Panc1 (cell line): ENCODE measurements around the gene ARHGEF7. TPM values are rescaled to one million over a fixed set of nuclear protein-coding genes. Genes with fewer than 3 reads are reported as not detected.

ENCODE experiments used
- ATAC-seq: fragments of 200-7000 bp; cut with Tn5 transposase; 2 replicates; pipeline ENCODE4 v1.9.1; 2020; ENCODE audit warnings: mild to moderate bottlenecking, moderate library complexity
- BruUV-seq: library from RNA; stranded (reverse); fragments of 400-500 nt; replicated peaks from 2 replicates; lab custom pipeline; 2021; lab: Mats Ljungman, UMichigan
- CTCF ChIA-PET: fragments of 300-600 bp; sonication (Branson Sonifier 250); formaldehyde crosslinking; loops from one replicate; lab custom pipeline; 2022; ENCODE audit warnings: antibody characterized with exemption; lab: Charles Lee
- POLR2A ChIA-PET: fragments of 300-600 bp; sonication (Branson Sonifier 250); formaldehyde crosslinking; loops from one replicate; lab custom pipeline; 2022; ENCODE audit warnings: antibody characterized with exemption; lab: Charles Lee
- DNase-seq: peaks from one replicate; pipeline ENCODE4 v3.0.0-alpha.2; 2010; ENCODE audit warnings: low read depth, low spot score
- H3K27ac ChIP-seq: 2 replicates; pipeline ENCODE4 v1.5.1; 2011; ENCODE audit warnings: mild to moderate bottlenecking, low read length, inconsistent platforms
- H3K27me3 ChIP-seq: fragments of 200-500 bp; sonication (Bioruptor generic); 2 replicates; pipeline ENCODE4 v1.6.0; 2014; ENCODE audit warnings: low read length, inconsistent platforms; ENCODE audit not compliant: control insufficient read depth, insufficient read depth
- H3K36me3 ChIP-seq: fragments of 200-500 bp; sonication (Bioruptor generic); 2 replicates; pipeline ENCODE4 v1.5.1; 2014; ENCODE audit warnings: inconsistent platforms, mild to moderate bottlenecking, low read length, moderate library complexity; ENCODE audit not compliant: control insufficient read depth, insufficient read depth
- H3K4me1 ChIP-seq: 2 replicates; pipeline ENCODE4 v1.5.1; 2011; ENCODE audit warnings: inconsistent platforms, mild to moderate bottlenecking, low read length, moderate library complexity; ENCODE audit not compliant: control insufficient read depth, insufficient read depth
- H3K4me3 ChIP-seq, 2 experiments: 2 replicates each; pipeline ENCODE4 v1.5.1; 2011 to 2012; ENCODE audit warnings: low read depth in 2 of 2, low read length in 2 of 2, mild to moderate bottlenecking in 2 of 2, inconsistent platforms in 1 of 2, moderate library complexity in 1 of 2
- H3K9me3 ChIP-seq: fragments of 200-500 bp; sonication (Bioruptor generic); 2 replicates; pipeline ENCODE4 v1.5.1; 2014; ENCODE audit warnings: low read depth, mild to moderate bottlenecking, inconsistent platforms, low read length, moderate library complexity; ENCODE audit not compliant: control insufficient read depth, insufficient read depth
- POLR2AphosphoS5 ChIP-seq: IDR thresholded peaks from 2 replicates; pipeline ENCODE4 v1.6.1; 2012; ENCODE audit warnings: mild to moderate bottlenecking, low read depth, low read length, moderate library complexity
- SIN3A ChIP-seq: IDR thresholded peaks from 2 replicates; pipeline ENCODE4 v1.6.1; 2012; ENCODE audit warnings: low read depth, mild to moderate bottlenecking, low read length, moderate library complexity, borderline replicate concordance; ENCODE audit not compliant: insufficient read depth
- TCF7L2 ChIP-seq: IDR thresholded peaks from 2 replicates; pipeline ENCODE4 v1.6.1; 2011; ENCODE audit warnings: mild to moderate bottlenecking, low read depth, low read length, inconsistent platforms
- in situ Hi-C: cut with HindIII; loops from 2 replicates; pipeline ENCODE4 v1.10.0; 2016; ENCODE audit warnings: low sequenced_read_pairs, low pct_unique_long_range_greater_than_20kb
- intact Hi-C: fragments of 100-400 bp; cut with micrococcal nuclease; formaldehyde crosslinking; loops from one replicate; pipeline ENCODE4 v1.10.0; 2022; ENCODE audit not compliant: unreplicated experiment
- total RNA-seq: library from RNA; stranded (reverse); gene quantifications from one replicate; pipeline ENCODE4 v1.2.1, GENCODE V29; 2021; ENCODE audit not compliant: unreplicated experiment
- TF ChIP-seq, protein P1 (sequence below): fragments of 450-650 bp; IDR thresholded peaks from 2 replicates; pipeline ENCODE4 v1.5.1; 2017; ENCODE audit warnings: mild to moderate bottlenecking
- TF ChIP-seq, protein P2 (sequence below), 2 experiments: IDR thresholded peaks; 2 replicates each; pipeline ENCODE4 v1.6.1; 2011 to 2012; ENCODE audit warnings: low read depth in 2 of 2, control low read depth in 1 of 2, low read length in 1 of 2, mild to moderate bottlenecking in 1 of 2, moderate library complexity in 1 of 2; ENCODE audit not compliant: insufficient read depth in 1 of 2

Gene ARHGEF7
- total RNA-seq, 1 experiment from 2014 or later, result 36.4 TPM

GRCh38 chr13:111178402-111178801 is 63.3 kb downstream of the ARHGEF7 start:
- ChIA-PET CTCF (no interaction called here), POLR2A (interaction anchor here (0.6 kb wide), 1 partner anchor 1744 kb away, joined by 6 read pairs; no protein-coding TSS in a partner anchor)
- Histone ChIP-seq H3K27ac (no peak overlapping the region), H3K4me1 (no peaks in the 10 kb centered on the region), H3K4me3 (no peak overlapping the region), H3K9me3 (no peaks in the 10 kb centered on the region), H3K27me3 (no peaks in the 10 kb centered on the region), H3K36me3 (no peaks in the 10 kb centered on the region)
- no TSS peak for BruUV-seq
- no peak for ATAC-seq
- TF ChIP-seq, protein P1, sequence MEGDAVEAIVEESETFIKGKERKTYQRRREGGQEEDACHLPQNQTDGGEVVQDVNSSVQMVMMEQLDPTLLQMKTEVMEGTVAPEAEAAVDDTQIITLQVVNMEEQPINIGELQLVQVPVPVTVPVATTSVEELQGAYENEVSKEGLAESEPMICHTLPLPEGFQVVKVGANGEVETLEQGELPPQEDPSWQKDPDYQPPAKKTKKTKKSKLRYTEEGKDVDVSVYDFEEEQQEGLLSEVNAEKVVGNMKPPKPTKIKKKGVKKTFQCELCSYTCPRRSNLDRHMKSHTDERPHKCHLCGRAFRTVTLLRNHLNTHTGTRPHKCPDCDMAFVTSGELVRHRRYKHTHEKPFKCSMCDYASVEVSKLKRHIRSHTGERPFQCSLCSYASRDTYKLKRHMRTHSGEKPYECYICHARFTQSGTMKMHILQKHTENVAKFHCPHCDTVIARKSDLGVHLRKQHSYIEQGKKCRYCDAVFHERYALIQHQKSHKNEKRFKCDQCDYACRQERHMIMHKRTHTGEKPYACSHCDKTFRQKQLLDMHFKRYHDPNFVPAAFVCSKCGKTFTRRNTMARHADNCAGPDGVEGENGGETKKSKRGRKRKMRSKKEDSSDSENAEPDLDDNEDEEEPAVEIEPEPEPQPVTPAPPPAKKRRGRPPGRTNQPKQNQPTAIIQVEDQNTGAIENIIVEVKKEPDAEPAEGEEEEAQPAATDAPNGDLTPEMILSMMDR, result no peak
- TF ChIP-seq, protein P2, sequence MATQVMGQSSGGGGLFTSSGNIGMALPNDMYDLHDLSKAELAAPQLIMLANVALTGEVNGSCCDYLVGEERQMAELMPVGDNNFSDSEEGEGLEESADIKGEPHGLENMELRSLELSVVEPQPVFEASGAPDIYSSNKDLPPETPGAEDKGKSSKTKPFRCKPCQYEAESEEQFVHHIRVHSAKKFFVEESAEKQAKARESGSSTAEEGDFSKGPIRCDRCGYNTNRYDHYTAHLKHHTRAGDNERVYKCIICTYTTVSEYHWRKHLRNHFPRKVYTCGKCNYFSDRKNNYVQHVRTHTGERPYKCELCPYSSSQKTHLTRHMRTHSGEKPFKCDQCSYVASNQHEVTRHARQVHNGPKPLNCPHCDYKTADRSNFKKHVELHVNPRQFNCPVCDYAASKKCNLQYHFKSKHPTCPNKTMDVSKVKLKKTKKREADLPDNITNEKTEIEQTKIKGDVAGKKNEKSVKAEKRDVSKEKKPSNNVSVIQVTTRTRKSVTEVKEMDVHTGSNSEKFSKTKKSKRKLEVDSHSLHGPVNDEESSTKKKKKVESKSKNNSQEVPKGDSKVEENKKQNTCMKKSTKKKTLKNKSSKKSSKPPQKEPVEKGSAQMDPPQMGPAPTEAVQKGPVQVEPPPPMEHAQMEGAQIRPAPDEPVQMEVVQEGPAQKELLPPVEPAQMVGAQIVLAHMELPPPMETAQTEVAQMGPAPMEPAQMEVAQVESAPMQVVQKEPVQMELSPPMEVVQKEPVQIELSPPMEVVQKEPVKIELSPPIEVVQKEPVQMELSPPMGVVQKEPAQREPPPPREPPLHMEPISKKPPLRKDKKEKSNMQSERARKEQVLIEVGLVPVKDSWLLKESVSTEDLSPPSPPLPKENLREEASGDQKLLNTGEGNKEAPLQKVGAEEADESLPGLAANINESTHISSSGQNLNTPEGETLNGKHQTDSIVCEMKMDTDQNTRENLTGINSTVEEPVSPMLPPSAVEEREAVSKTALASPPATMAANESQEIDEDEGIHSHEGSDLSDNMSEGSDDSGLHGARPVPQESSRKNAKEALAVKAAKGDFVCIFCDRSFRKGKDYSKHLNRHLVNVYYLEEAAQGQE (IDR thresholded peaks at IDR 0.05; ENCODE audit: insufficient read depth in 1 of 2, low read depth in 2 of 2, low read length in 1 of 2), result no peak
- TF ChIP-seq TCF7L2 (no peak), SIN3A (no peak), POLR2AphosphoS5 (no peak)
- intact Hi-C loops, result no loop called here
- in situ Hi-C loops, result no loop called here
- no peak for DNase-seq

- TF ChIP-seq, protein P1, result no peak
- TF ChIP-seq POLR2AphosphoS5 (no peak), SIN3A (no peak), TCF7L2 (no peak)
- TF ChIP-seq, protein P2 (IDR thresholded peaks at IDR 0.05; ENCODE audit: insufficient read depth in 1 of 2, low read depth in 2 of 2, low read length in 1 of 2), result no peak
- H3K27ac ChIP-seq, result no peak overlapping the region
- no peaks in the 10 kb centered on the region for H3K36me3 ChIP-seq
- in situ Hi-C loops (no loop called here), intact Hi-C loops (no loop called here)
- ATAC-seq (no peak), DNase-seq (no peak)
- POLR2A ChIA-PET, result no interaction called here
- H3K27me3 ChIP-seq, result no peaks in the 10 kb centered on the region
- H3K4me3 ChIP-seq, result no peak overlapping the region
- CTCF ChIA-PET, result no interaction called here
- H3K9me3 ChIP-seq, result no peaks in the 10 kb centered on the region
- BruUV-seq, result no TSS peak
- H3K4me1 ChIP-seq, result no peaks in the 10 kb centered on the region
These were observed 65.0 kb downstream of the ARHGEF7 start for GRCh38 chr13:111179908-111180760.
